ENCODE data around the gene PIANP. TPM values are rescaled to one million over a fixed set of nuclear protein-coding genes. Genes with fewer than 3 reads are reported as not detected.

The PIANP gene
- total RNA-seq, 4 donors from 2014 or later: 0.11 to 0.19 TPM; not detected in 2

- no peaks in the 10 kb centered on the region for H3K9me3 ChIP-seq
- H3K27me3 ChIP-seq: peaks cover 0 to 47% (median 5%) of the 10 kb centered on the region in 4 donors
- WGBS, 2 donors: 64 to 66% methylated on average over 4 of the region's 4 CpGs
- H3K27ac ChIP-seq: no peak overlapping the region
- H3K36me3 ChIP-seq: no peaks in the 10 kb centered on the region
- no peak for DNase-seq
- H3K4me1 ChIP-seq: peaks cover 0 to 18% (median 6%) of the 10 kb centered on the region in 3 donors
- no peak overlapping the region for H3K4me3 ChIP-seq
- no peak for TF ChIP-seq POLR2A (IDR thresholded peaks at IDR 0.05)
- TF ChIP-seq, protein P1, sequence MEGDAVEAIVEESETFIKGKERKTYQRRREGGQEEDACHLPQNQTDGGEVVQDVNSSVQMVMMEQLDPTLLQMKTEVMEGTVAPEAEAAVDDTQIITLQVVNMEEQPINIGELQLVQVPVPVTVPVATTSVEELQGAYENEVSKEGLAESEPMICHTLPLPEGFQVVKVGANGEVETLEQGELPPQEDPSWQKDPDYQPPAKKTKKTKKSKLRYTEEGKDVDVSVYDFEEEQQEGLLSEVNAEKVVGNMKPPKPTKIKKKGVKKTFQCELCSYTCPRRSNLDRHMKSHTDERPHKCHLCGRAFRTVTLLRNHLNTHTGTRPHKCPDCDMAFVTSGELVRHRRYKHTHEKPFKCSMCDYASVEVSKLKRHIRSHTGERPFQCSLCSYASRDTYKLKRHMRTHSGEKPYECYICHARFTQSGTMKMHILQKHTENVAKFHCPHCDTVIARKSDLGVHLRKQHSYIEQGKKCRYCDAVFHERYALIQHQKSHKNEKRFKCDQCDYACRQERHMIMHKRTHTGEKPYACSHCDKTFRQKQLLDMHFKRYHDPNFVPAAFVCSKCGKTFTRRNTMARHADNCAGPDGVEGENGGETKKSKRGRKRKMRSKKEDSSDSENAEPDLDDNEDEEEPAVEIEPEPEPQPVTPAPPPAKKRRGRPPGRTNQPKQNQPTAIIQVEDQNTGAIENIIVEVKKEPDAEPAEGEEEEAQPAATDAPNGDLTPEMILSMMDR (IDR thresholded peaks at IDR 0.05): no peak
- intact Hi-C loops (cut with DNase I): no loop called here
These were observed 6.7 kb downstream of the PIANP start for GRCh38 chr12:6693832-6694355.

DNA sequence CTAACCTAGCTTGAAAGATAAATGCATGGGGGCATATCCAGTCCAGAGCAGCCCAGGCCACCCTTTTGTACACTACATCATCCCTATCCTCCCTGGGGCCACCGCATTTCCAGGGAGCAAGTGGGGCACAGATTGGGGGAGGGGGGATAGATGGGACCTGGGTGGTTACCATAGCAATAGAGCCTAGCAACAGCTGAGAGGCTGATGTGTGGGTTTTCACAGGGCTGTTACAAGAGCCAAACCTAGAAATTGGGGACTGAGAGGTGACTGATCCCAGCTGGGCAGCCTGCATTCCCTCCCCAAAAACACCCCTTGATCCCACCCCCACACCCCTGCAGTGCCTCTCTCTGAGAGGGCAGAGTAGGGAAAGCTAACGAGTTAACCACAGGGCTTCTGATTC, 7.7 kb downstream of the PIANP start:
- no peak for DNase-seq
- Histone ChIP-seq H3K27me3 (peaks cover 0 to 37% (median under 1%) of the 10 kb centered on the region in 4 donors), H3K4me3 (no peak overlapping the region), H3K9me3 (no peaks in the 10 kb centered on the region), H3K27ac (no peak overlapping the region), H3K4me1 (peaks cover 7 to 27% (median 11%) of the 10 kb centered on the region in 3 donors), H3K36me3 (no peaks in the 10 kb centered on the region)
- 67 to 80% methylated on average over 1 of the region's 2 CpGs for WGBS, 2 donors
- TF ChIP-seq, protein P1 (IDR thresholded peaks at IDR 0.05): no peak
- TF ChIP-seq POLR2A (IDR thresholded peaks at IDR 0.05): no peak
- intact Hi-C loops (cut with DNase I): no loop called here

- peaks cover 0 to 4% (median 0%) of the 10 kb centered on the region in 3 donors for H3K36me3 ChIP-seq
- H3K4me3 ChIP-seq: no peak overlapping the region
- no peak for TF ChIP-seq POLR2A (IDR thresholded peaks at IDR 0.05)
- TF ChIP-seq, protein P1 (IDR thresholded peaks at IDR 0.05): no peak
- H3K27ac ChIP-seq: no peak overlapping the region
- H3K9me3 ChIP-seq: no peaks in the 10 kb centered on the region
- WGBS, 2 donors: 43 to 60% methylated on average over 4 of the region's 4 CpGs
- intact Hi-C loops (cut with DNase I): no loop called here
- peaks cover 0 to 22% (median 0%) of the 10 kb centered on the region in 4 donors for H3K27me3 ChIP-seq
- DNase-seq: no peak
- peaks cover 7 to 41% (median 25%) of the 10 kb centered on the region in 3 donors for H3K4me1 ChIP-seq
These were observed 9.1 kb downstream of the PIANP start for GRCh38 chr12:6691473-6691872.

DNA sequence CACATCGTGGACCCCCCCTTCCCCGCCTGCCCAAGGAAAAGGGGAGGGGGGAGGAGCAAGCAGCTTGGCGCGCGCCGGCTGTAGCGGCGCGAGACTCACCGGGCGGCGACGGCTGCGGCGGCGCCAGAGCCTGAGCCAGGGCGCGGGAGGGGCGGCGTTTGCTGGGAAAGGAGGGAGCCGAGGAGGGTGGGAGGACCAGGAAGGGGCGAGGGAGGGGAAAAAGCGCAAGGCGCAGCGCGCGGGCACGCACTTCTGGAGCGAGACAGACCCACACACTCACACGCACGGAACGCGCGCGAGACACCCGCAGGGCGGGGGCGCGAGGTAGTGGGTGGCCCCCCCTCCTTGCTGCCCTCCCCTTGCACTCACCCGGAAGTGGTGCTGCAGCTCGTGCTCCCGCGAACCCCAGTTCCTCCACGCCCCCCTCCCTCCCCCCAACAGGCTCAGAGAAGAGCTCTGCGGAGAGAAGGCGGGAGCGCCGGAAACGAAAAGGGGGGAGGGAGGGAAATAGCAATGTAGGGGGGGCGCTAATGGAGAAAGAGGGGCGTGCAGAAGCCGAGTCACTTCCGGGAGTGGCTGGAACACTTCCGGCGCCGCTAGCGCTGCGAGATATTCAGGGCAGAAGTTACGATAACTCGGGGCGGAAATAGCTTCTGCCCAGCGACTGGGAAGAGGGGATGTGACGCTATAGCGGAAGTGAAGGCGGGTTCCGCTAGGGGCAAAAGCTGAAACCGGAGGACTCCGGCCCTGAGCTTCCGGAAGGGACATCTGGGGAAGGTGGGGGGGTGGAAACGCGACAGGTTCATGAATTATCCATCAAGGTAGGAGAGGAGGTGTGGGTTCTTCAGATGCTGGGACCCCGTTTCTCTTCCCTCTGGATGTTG, 11.4 kb downstream of the PIANP start, which contains the start of gene ZNF384:
TSS of gene ZNF384 (minus strand) at position 377 of the 884 bp plus-strand sequence. CDS start 9,855 bp downstream, outside the sequence.
- peak within 1 kb of the TSS; percentile 94 to 99 (median 98) for H3K27ac ChIP-seq
- intact Hi-C loops (cut with DNase I): no loop called here

More for the DNA sequence above, 11.4 kb downstream of the PIANP start, which contains the start of gene ZNF384:
- Histone ChIP-seq H3K27me3 (peaks cover 0 to 4% (median 0%) of the 10 kb centered on the region in 4 donors), H3K4me1 (peaks cover 7 to 62% (median 25%) of the 10 kb centered on the region in 3 donors), H3K36me3 (peaks cover 0 to 24% (median 0%) of the 10 kb centered on the region in 3 donors), H3K4me3 (peak within 1 kb of the TSS; percentile 84 to 93 (median 86)), H3K9me3 (no peaks in the 10 kb centered on the region)
- TF ChIP-seq POLR2A (IDR thresholded peaks at IDR 0.05): peak in 1 of 4 donors; percentile 52
- TF ChIP-seq, protein P1 (IDR thresholded peaks at IDR 0.05): peak in 3 of 6 experiments; percentile 23 to 53 (median 48)
- 0% methylated on average over 19 to 24 of the region's 72 CpGs for WGBS, 2 donors
- peak; percentile 93 for DNase-seq
